Lower leg skin (tissue), 3 donors: Measurements from ENCODE around the gene ING5.

Experiments
- POLR2A ChIP-seq, 2 donors: fragments of 450-650 bp; IDR thresholded peaks; one replicate each; pipeline ENCODE4 v1.6.1; 2016 to 2017; ENCODE audit warnings: antibody characterized with exemption in 2 of 2, mild to moderate bottlenecking in 1 of 2, moderate library complexity in 1 of 2
- TF ChIP-seq, protein P1 (sequence below), 3 donors: fragments of 450-650 bp; IDR thresholded peaks; one replicate each; pipeline ENCODE4 v1.5.1; 2016; ENCODE audit warnings: antibody characterized with exemption in 3 of 3, mild to moderate bottlenecking in 3 of 3, moderate library complexity in 2 of 3

DNA sequence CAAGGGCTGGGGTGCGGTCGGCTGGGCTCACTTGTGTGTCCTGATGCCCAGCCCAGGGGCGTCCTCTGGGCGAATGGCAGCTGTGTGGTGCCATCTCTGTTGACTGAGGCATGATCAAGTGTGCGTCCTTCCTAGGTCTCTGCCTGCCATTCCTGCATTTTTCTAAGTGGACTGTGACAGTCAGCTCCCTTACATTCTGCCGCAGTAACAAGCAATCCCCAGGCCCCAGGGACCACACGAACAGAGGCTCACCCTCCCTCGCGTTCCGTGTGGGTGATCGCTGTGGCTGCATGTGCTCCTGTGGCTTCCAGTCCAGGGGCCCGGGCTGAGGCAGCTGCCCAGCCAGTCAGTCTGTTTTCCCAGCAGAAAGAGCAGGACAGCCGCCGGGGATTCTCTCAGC, 50.4 kb downstream of the ING5 start:
- no peak for TF ChIP-seq POLR2A (IDR thresholded peaks at IDR 0.05)
- TF ChIP-seq, protein P1, sequence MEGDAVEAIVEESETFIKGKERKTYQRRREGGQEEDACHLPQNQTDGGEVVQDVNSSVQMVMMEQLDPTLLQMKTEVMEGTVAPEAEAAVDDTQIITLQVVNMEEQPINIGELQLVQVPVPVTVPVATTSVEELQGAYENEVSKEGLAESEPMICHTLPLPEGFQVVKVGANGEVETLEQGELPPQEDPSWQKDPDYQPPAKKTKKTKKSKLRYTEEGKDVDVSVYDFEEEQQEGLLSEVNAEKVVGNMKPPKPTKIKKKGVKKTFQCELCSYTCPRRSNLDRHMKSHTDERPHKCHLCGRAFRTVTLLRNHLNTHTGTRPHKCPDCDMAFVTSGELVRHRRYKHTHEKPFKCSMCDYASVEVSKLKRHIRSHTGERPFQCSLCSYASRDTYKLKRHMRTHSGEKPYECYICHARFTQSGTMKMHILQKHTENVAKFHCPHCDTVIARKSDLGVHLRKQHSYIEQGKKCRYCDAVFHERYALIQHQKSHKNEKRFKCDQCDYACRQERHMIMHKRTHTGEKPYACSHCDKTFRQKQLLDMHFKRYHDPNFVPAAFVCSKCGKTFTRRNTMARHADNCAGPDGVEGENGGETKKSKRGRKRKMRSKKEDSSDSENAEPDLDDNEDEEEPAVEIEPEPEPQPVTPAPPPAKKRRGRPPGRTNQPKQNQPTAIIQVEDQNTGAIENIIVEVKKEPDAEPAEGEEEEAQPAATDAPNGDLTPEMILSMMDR (IDR thresholded peaks at IDR 0.05): no peak
